Caco-2 (cell line): ENCODE data around the gene SGMS1. TPM values are rescaled to one million over a fixed set of nuclear protein-coding genes. Genes with fewer than 3 reads are reported as not detected.

Source experiments
- BruUV-seq: library from RNA; stranded (reverse); fragments of 400-500 nt; replicated peaks from 2 replicates; lab custom pipeline; 2021; lab: Mats Ljungman, UMichigan
- CTCF ChIA-PET: fragments of 300-600 bp; sonication (Branson Sonifier 250); formaldehyde crosslinking; loops from one replicate; lab custom pipeline; 2022; ENCODE audit warnings: antibody characterized with exemption; lab: Charles Lee
- POLR2A ChIA-PET: fragments of 300-600 bp; sonication (Branson Sonifier 250); formaldehyde crosslinking; loops from one replicate; lab custom pipeline; 2022; ENCODE audit warnings: antibody characterized with exemption; lab: Charles Lee
- DNase-seq, 2 experiments: peaks; one replicate each; pipeline versions ENCODE4 v3.0.0 to v3.0.0-alpha.2; 2020 to 2022
- H3K27me3 ChIP-seq: replicated peaks from 2 replicates; pipeline ENCODE4 v1.6.0; 2011; ENCODE audit warnings: low read length; ENCODE audit not compliant: control insufficient read depth, insufficient read depth
- H3K36me3 ChIP-seq: 2 replicates; pipeline ENCODE4 v1.5.1; 2011; ENCODE audit warnings: low read length; ENCODE audit not compliant: control insufficient read depth, insufficient read depth
- H3K4me1 ChIP-seq: fragments of 250-450 bp; sonication (Bioruptor Pico); 2 replicates; pipeline ENCODE4 v1.5.1; 2020; ENCODE audit warnings: mild to moderate bottlenecking
- H3K4me3 ChIP-seq: 2 replicates; pipeline ENCODE4 v1.5.1; 2011; ENCODE audit warnings: low read depth, mild to moderate bottlenecking, control low read depth, low read length
- H3K9me3 ChIP-seq: fragments of 250-450 bp; sonication (Bioruptor Pico); 2 replicates; pipeline ENCODE4 v1.5.1; 2020; ENCODE audit warnings: mild to moderate bottlenecking, moderate library complexity
- H3K27ac Mint-ChIP-seq: one replicate; pipeline ENCODE4 v1.8.0; 2022; ENCODE audit warnings: mixed read lengths; ENCODE audit not compliant: unreplicated experiment
- H3K27me3 Mint-ChIP-seq: one replicate; pipeline ENCODE4 v1.8.0; 2022; ENCODE audit warnings: mixed read lengths; ENCODE audit not compliant: insufficient read depth, unreplicated experiment
- H3K36me3 Mint-ChIP-seq: one replicate; pipeline ENCODE4 v1.8.0; 2022; ENCODE audit warnings: mild to moderate bottlenecking, mixed read lengths; ENCODE audit not compliant: insufficient read depth, unreplicated experiment
- H3K4me1 Mint-ChIP-seq: one replicate; pipeline ENCODE4 v1.8.0; 2022; ENCODE audit warnings: low read depth, mixed read lengths; ENCODE audit not compliant: unreplicated experiment
- H3K4me3 Mint-ChIP-seq: one replicate; pipeline ENCODE4 v1.8.0; 2022; ENCODE audit warnings: mild to moderate bottlenecking, moderate library complexity, mixed read lengths; ENCODE audit not compliant: unreplicated experiment
- H3K9me3 Mint-ChIP-seq: one replicate; pipeline ENCODE4 v1.8.0; 2022; ENCODE audit warnings: mixed read lengths; ENCODE audit not compliant: unreplicated experiment
- intact Hi-C: fragments of 100-400 bp; cut with micrococcal nuclease; formaldehyde crosslinking; loops from one replicate; pipeline ENCODE4 v1.10.0; 2022; ENCODE audit not compliant: unreplicated experiment
- total RNA-seq: library from RNA; stranded (reverse); gene quantifications from 2 replicates; pipeline ENCODE4 v1.2.3, GENCODE V29; 2022
- TF ChIP-seq, protein P1 (sequence below), 2 experiments: fragments of 200-600 bp in 1 of 2; IDR thresholded peaks; 1 replicate in 1 of 2; 2 replicates in 1 of 2; pipeline versions ENCODE4 v1.5.1 to v1.8.0; 2011 to 2022; ENCODE audit warnings: antibody characterized with exemption in 1 of 2, control low read depth in 1 of 2, inconsistent platforms in 1 of 2, low read depth in 1 of 2, low read length in 1 of 2, mild to moderate bottlenecking in 1 of 2, moderate library complexity in 1 of 2; ENCODE audit not compliant: insufficient read depth in 1 of 2, severe bottlenecking in 1 of 2, unreplicated experiment in 1 of 2

Gene SGMS1
- total RNA-seq, 1 experiment from 2014 or later: 30.5 TPM

DNA sequence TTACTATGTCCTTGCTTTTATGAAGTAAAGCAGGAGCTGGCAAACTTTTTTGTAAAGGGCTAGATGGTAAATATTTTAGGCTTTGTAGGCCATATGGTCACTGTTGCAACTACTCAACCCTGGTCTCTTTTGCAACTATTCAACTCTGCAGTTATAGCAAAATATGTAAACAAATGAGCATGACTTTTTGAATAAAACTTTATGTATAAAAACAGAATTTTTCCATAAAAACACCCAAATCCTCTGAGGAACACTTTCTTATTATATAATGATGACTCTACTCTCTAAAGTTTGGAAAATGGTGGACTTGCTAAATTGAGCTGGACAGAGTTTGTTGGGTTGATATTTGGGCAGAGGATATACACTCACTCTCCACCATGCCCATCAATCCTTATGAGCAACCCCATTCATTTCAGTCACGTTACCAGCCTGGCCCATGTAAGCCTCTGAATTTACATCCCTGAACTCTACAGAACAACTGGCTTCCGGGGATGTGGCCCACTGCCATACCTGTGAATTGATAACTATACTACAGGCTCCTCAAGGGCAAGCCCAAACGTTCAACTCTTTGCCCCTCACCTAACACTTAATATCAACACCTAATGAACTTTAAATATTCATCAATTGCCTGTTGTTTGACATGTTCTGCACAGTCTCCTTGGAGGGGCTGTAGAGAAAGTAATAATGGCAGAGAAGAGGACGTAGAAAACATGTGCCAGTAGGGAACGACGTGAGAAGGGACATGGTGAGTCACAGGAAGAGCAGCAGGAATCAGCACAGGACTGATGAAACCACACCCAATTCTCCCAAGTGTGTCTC, 37.6 kb downstream of the SGMS1 start:
- no peaks in the 10 kb centered on the region for H3K9me3 ChIP-seq
- no TSS peak for BruUV-seq
- Mint-ChIP-seq H3K27me3 (no peaks in the 10 kb centered on the region), H3K4me1 (peaks cover 31% of the 10 kb centered on the region), H3K9me3 (no peaks in the 10 kb centered on the region), H3K4me3 (no peak overlapping the region), H3K27ac (no peak overlapping the region), H3K36me3 (no peaks in the 10 kb centered on the region)
- H3K4me1 ChIP-seq: peaks cover 29% of the 10 kb centered on the region
- CTCF ChIA-PET: no interaction called here
- TF ChIP-seq, protein P1, sequence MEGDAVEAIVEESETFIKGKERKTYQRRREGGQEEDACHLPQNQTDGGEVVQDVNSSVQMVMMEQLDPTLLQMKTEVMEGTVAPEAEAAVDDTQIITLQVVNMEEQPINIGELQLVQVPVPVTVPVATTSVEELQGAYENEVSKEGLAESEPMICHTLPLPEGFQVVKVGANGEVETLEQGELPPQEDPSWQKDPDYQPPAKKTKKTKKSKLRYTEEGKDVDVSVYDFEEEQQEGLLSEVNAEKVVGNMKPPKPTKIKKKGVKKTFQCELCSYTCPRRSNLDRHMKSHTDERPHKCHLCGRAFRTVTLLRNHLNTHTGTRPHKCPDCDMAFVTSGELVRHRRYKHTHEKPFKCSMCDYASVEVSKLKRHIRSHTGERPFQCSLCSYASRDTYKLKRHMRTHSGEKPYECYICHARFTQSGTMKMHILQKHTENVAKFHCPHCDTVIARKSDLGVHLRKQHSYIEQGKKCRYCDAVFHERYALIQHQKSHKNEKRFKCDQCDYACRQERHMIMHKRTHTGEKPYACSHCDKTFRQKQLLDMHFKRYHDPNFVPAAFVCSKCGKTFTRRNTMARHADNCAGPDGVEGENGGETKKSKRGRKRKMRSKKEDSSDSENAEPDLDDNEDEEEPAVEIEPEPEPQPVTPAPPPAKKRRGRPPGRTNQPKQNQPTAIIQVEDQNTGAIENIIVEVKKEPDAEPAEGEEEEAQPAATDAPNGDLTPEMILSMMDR (IDR thresholded peaks at IDR 0.05; ENCODE audit: insufficient read depth in 1 of 2, low read depth in 1 of 2, low read length in 1 of 2, severe bottlenecking in 1 of 2, unreplicated experiment in 1 of 2): no peak
- no peak for DNase-seq
- H3K27me3 ChIP-seq: no peaks in the 10 kb centered on the region
- POLR2A ChIA-PET: no interaction called here
- H3K4me3 ChIP-seq: no peak overlapping the region
- H3K36me3 ChIP-seq: no peaks in the 10 kb centered on the region; the same call in none of the 2 replicates
- intact Hi-C loops: no loop called here

DNA sequence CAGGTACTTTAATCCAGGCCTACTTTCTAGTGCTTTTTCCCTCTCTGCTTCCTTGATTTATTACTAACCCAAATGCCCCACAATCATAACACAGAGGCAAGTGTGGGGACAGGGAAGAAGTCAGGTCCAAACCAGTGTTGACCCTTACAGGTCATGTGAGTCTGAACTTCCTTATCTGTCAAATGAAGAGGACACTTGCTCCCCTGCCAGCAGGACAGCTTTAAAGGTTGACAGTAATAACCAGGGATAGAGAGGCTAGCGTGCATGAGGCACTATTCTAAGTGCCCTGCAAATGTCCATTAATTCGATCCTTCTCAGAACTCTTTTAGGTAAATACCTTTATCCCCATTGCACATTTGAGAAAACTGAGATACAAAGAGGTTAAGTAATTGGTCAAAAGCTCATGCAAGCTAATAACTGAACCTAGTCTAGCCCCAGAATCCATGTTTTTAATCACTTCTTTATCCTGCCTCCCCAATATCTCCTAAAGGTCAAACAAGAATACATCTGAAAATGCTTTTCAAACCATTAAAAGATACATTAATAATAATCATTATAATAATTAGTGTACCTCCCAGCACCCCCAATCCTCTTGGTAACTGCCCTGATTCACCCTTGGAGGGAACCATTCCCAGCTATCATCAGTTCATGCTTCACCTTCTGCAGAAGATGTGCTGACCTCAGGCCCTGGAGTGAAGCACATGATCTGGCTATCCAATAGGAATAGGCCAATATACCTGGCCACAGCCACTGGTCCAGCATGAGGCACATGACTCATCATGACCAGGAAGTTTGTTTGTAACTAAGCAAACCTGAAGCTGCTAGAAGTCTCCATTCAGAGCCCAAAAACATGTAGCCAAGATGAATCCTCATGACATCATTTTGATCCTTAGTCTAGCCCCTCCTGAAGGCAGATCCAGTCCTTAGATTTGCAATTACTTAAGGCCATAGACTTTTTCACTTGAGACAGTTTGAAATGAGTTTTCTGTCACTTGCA, 40.7 kb downstream of the SGMS1 start:
- peaks cover 9% of the 10 kb centered on the region for H3K36me3 Mint-ChIP-seq
- intact Hi-C loops: no loop called here
- TF ChIP-seq, protein P1 (IDR thresholded peaks at IDR 0.05; ENCODE audit: insufficient read depth in 1 of 2, low read depth in 1 of 2, low read length in 1 of 2, severe bottlenecking in 1 of 2, unreplicated experiment in 1 of 2): no peak
- ChIA-PET POLR2A (no interaction called here), CTCF (interaction anchor here (0.8 kb wide), 1 partner anchor 16 kb away, joined by 3 read pairs; no protein-coding TSS in a partner anchor)
- no peak overlapping the region for H3K27ac Mint-ChIP-seq
- BruUV-seq: no TSS peak
- Histone ChIP-seq H3K4me1 (peaks cover 60% of the 10 kb centered on the region), H3K36me3 (no peaks in the 10 kb centered on the region; the same call in 1 of the 2 replicates), H3K4me3 (no peak overlapping the region), H3K9me3 (no peaks in the 10 kb centered on the region), H3K27me3 (no peaks in the 10 kb centered on the region)
- H3K4me1 Mint-ChIP-seq: peaks cover 55% of the 10 kb centered on the region
- H3K27me3 Mint-ChIP-seq: no peaks in the 10 kb centered on the region
- DNase-seq: peak; percentile 47 to 63
- H3K4me3 Mint-ChIP-seq: no peak overlapping the region
- no peaks in the 10 kb centered on the region for H3K9me3 Mint-ChIP-seq

DNA sequence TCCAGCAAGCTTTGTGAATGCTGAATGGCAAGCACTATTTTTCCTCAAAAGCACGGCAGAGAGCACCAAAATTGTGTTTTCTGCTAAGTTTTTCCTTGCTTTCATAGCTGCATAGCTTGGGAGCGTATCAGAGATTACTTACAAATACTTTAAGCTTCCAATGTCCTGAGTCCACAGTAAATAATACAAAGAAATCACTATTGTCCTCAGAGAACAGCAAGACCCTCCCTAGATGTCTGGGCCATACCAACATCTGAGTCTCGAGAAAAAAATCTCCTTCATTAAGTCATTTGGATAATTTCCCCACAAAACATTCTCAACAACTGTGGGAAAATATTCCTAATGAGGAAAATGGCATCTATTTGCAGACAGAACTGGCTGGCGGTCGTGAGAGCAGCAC, 41.7 kb downstream of the SGMS1 start:
- peaks cover 9% of the 10 kb centered on the region for H3K36me3 Mint-ChIP-seq
- no peaks in the 10 kb centered on the region for H3K9me3 ChIP-seq
- DNase-seq: no peak
- no peaks in the 10 kb centered on the region for H3K27me3 Mint-ChIP-seq
- no peaks in the 10 kb centered on the region for H3K27me3 ChIP-seq
- TF ChIP-seq, protein P1 (IDR thresholded peaks at IDR 0.05; ENCODE audit: insufficient read depth in 1 of 2, low read depth in 1 of 2, low read length in 1 of 2, severe bottlenecking in 1 of 2, unreplicated experiment in 1 of 2): no peak
- no peaks in the 10 kb centered on the region; the same call in 1 of the 2 replicates for H3K36me3 ChIP-seq
- intact Hi-C loops: no loop called here
- ChIA-PET POLR2A (no interaction called here), CTCF (no interaction called here)
- H3K4me1 Mint-ChIP-seq: peaks cover 62% of the 10 kb centered on the region
- H3K4me1 ChIP-seq: peaks cover 70% of the 10 kb centered on the region
- BruUV-seq: no TSS peak
- no peak overlapping the region for H3K4me3 ChIP-seq
- H3K4me3 Mint-ChIP-seq: no peak overlapping the region
- H3K27ac Mint-ChIP-seq: no peak overlapping the region
- H3K9me3 Mint-ChIP-seq: no peaks in the 10 kb centered on the region
